Tibial nerve (tissue), 4 donors: ENCODE results near the gene RASGRP2.

Experiments
- EP300 ChIP-seq, 2 donors: sonication (generic); formaldehyde crosslinking; IDR thresholded peaks; one replicate each; pipeline ENCODE4 v1.6.1; 2017; ENCODE audit warnings: antibody characterized with exemption in 2 of 2, mild to moderate bottlenecking in 1 of 2
- POLR2A ChIP-seq, 2 donors: fragments of 450-650 bp; IDR thresholded peaks; one replicate each; pipeline ENCODE4 v1.6.1; 2017; ENCODE audit warnings: antibody characterized with exemption in 2 of 2, mild to moderate bottlenecking in 2 of 2, moderate library complexity in 2 of 2
- TF ChIP-seq, protein P1 (sequence below), 5 experiments: fragments of 200-600 bp in 3 of 5; fragments of 450-650 bp in 2 of 5; sonication (generic) in 3 of 5; IDR thresholded peaks; one replicate each; pipeline ENCODE4 v1.5.1; 2016 to 2019; ENCODE audit warnings: antibody characterized with exemption in 5 of 5, mild to moderate bottlenecking in 3 of 5, moderate library complexity in 2 of 5

DNA sequence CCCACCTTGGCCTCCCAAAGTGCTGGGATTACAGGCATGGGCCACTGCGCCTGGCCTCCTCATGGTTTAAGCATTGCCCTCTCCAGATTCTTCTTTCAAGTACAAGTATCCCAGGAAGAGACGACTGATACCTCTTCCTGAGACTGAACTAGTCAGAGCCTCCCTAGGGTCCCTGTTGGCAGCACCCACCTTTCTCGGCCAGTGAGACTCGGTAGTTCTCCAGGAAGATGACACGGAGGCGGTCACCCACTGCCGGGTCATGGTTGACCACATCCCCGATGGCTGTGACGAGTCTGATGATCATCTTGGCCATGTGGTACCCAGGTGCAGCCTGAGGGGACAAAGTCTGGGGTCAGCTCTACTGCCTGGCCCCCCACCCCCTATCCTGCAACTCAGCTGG lies 7.2 kb upstream of the RASGRP2 start:
- TF ChIP-seq POLR2A (IDR thresholded peaks at IDR 0.05) (no peak), EP300 (IDR thresholded peaks at IDR 0.05) (no peak)
- TF ChIP-seq, protein P1, sequence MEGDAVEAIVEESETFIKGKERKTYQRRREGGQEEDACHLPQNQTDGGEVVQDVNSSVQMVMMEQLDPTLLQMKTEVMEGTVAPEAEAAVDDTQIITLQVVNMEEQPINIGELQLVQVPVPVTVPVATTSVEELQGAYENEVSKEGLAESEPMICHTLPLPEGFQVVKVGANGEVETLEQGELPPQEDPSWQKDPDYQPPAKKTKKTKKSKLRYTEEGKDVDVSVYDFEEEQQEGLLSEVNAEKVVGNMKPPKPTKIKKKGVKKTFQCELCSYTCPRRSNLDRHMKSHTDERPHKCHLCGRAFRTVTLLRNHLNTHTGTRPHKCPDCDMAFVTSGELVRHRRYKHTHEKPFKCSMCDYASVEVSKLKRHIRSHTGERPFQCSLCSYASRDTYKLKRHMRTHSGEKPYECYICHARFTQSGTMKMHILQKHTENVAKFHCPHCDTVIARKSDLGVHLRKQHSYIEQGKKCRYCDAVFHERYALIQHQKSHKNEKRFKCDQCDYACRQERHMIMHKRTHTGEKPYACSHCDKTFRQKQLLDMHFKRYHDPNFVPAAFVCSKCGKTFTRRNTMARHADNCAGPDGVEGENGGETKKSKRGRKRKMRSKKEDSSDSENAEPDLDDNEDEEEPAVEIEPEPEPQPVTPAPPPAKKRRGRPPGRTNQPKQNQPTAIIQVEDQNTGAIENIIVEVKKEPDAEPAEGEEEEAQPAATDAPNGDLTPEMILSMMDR (IDR thresholded peaks at IDR 0.05): no peak
